OCI-LY1 (cell line): ENCODE measurements around the gene GEMIN4.

Experiments
- EZH2 ChIP-seq: fragments of 200-600 bp; sonication (generic), shearing (Covaris generic); IDR thresholded peaks from 2 replicates; pipeline ENCODE4 v1.8.0; 2017; ENCODE audit warnings: borderline replicate concordance, mixed run types, mild to moderate bottlenecking, antibody characterized with exemption, low read length, moderate library complexity, mixed read lengths
- TF ChIP-seq, protein P1 (sequence below): fragments of 200-600 bp; sonication (generic), shearing (Covaris generic); IDR thresholded peaks from 2 replicates; pipeline ENCODE4 v1.5.1; 2017; ENCODE audit warnings: mild to moderate bottlenecking, antibody characterized with exemption, low read length, moderate library complexity, mixed read lengths

- TF ChIP-seq, protein P1, sequence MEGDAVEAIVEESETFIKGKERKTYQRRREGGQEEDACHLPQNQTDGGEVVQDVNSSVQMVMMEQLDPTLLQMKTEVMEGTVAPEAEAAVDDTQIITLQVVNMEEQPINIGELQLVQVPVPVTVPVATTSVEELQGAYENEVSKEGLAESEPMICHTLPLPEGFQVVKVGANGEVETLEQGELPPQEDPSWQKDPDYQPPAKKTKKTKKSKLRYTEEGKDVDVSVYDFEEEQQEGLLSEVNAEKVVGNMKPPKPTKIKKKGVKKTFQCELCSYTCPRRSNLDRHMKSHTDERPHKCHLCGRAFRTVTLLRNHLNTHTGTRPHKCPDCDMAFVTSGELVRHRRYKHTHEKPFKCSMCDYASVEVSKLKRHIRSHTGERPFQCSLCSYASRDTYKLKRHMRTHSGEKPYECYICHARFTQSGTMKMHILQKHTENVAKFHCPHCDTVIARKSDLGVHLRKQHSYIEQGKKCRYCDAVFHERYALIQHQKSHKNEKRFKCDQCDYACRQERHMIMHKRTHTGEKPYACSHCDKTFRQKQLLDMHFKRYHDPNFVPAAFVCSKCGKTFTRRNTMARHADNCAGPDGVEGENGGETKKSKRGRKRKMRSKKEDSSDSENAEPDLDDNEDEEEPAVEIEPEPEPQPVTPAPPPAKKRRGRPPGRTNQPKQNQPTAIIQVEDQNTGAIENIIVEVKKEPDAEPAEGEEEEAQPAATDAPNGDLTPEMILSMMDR, result no peak
- TF ChIP-seq EZH2, result no peak
Measured at GRCh38 chr17:792277-792676, 40.2 kb upstream of the GEMIN4 start.
